Transverse colon (tissue), 4 donors: ENCODE data around the gene EIF1. TPM values are rescaled to one million over a fixed set of nuclear protein-coding genes. Genes with fewer than 3 reads are reported as not detected.
"Not testable (repeated sequence)": the region's sequence is repeated elsewhere in the genome, so short reads cannot be mapped to it uniquely, and the experiment has no call there.

Source experiments
- DNase-seq: peaks from one replicate; pipeline ENCODE4 v3.0.0-alpha.2; 2019
- H3K27ac ChIP-seq, 4 donors: fragments of 200-600 bp; sonication (generic); 2 replicates each; pipeline ENCODE4 v1.5.1; 2016 to 2018; ENCODE audit warnings: inconsistent platforms in 4 of 4
- H3K27me3 ChIP-seq: fragments of 200-600 bp; sonication (generic); 2 replicates; pipeline ENCODE4 v1.5.1; 2017; ENCODE audit warnings: inconsistent platforms
- H3K36me3 ChIP-seq, 4 donors: fragments of 200-600 bp; sonication (generic); 2 replicates each; pipeline ENCODE4 v1.5.1; 2017 to 2019; ENCODE audit warnings: inconsistent platforms in 4 of 4
- H3K4me1 ChIP-seq, 4 donors: fragments of 200-600 bp; sonication (generic); 2 replicates each; pipeline ENCODE4 v1.5.1; 2017 to 2020; ENCODE audit warnings: inconsistent platforms in 4 of 4
- H3K4me3 ChIP-seq, 4 donors: fragments of 200-600 bp; sonication (generic); 1 replicate in 1 of 4; 2 replicates in 3 of 4; pipeline versions ENCODE4 v1.5.1 to v1.6.1; 2017 to 2019; ENCODE audit warnings: inconsistent platforms in 4 of 4
- H3K9me3 ChIP-seq, 2 donors: fragments of 200-600 bp; sonication (generic); 2 replicates each; pipeline ENCODE4 v1.5.1; 2017 to 2019; ENCODE audit warnings: inconsistent platforms in 2 of 2
- CTCF ChIP-seq, 5 experiments: fragments of 200-600 bp in 3 of 5; fragments of 450-650 bp in 2 of 5; sonication (generic) in 3 of 5; IDR thresholded peaks; 1 replicate in 2 of 5; 2 replicates in 3 of 5; pipeline ENCODE4 v1.5.1; 2016 to 2017; ENCODE audit warnings: antibody characterized with exemption in 5 of 5, inconsistent platforms in 3 of 5, mild to moderate bottlenecking in 2 of 5, moderate library complexity in 1 of 5
- EP300 ChIP-seq: sonication (generic); formaldehyde crosslinking; IDR thresholded peaks from one replicate; pipeline ENCODE4 v1.6.1; 2017; ENCODE audit warnings: antibody characterized with exemption, low read depth
- POLR2A ChIP-seq: fragments of 450-650 bp; IDR thresholded peaks from one replicate; pipeline ENCODE4 v1.6.1; 2016; ENCODE audit warnings: antibody characterized with exemption, mild to moderate bottlenecking, moderate library complexity
- POLR2AphosphoS5 ChIP-seq, 3 donors: sonication (generic); formaldehyde crosslinking; IDR thresholded peaks; one replicate each; pipeline ENCODE4 v1.6.1; 2016; ENCODE audit warnings: antibody characterized with exemption in 3 of 3
- WGBS, 2 donors: methylation state at CpG; one replicate each; pipeline ENCODE4 v1.1.5; 2018; ENCODE audit warnings: low coverage in 1 of 2; 5-methylcytosine and 5-hydroxymethylcytosine counted together
- in situ Hi-C, 4 donors: fragments of 200-750 bp; cut with MboI; loops; one replicate each; pipeline versions ENCODE4 v1.15.0 to v1.15.1; 2017; ENCODE audit warnings: low sequenced_read_pairs in 3 of 4, low pct_ligation_motif_present in 1 of 4, low pct_unique_long_range_greater_than_20kb in 1 of 4
- intact Hi-C: fragments of 100-400 bp; cut with DNase I; formaldehyde crosslinking; loops from one replicate; pipeline ENCODE4 v1.15.1; 2023; ENCODE audit warnings: low total_unique reads
- total RNA-seq, 4 donors: library from RNA; depleted of rRNA; stranded (reverse); fragments of >200 nt; gene quantifications; one replicate each; pipeline ENCODE4 v1.1.0, GENCODE V29; 2016

EIF1 gene
- 100 to 1,000 TPM in 3 of 4 donors, 10 to 100 TPM in 1; 93.3 to 520 (median 241) TPM for total RNA-seq

GRCh38 chr17:41688641-41689496 lies at the start of gene EIF1:
Gene EIF1, plus strand, starts transcription at chr17:41688885. Its CDS starts 154 bp downstream, at chr17:41689039.
- H3K36me3 ChIP-seq = peaks cover 0 to 41% (median 24%) of the 10 kb centered on the region in 4 donors
- no peaks in the 10 kb centered on the region for H3K9me3 ChIP-seq
- DNase-seq = peak; percentile 100
- in situ Hi-C loops (no loop called here), intact Hi-C loops (no loop called here)
- H3K4me3 ChIP-seq = peak within 1 kb of the TSS; percentile 58 to 90 (median 76)
- WGBS, 2 donors = 1% methylated on average over 80 of the region's 81 CpGs; no CpG with 5 or more reads in 1 of the 2 donors
- H3K27ac ChIP-seq = peak within 1 kb of the TSS; percentile 97 to 100 (median 98)
- peaks cover 17 to 33% (median 21%) of the 10 kb centered on the region in 4 donors for H3K4me1 ChIP-seq
- no peaks in the 10 kb centered on the region for H3K27me3 ChIP-seq
- TF ChIP-seq POLR2AphosphoS5 (IDR thresholded peaks at IDR 0.05) (peak; percentile 99), EP300 (no peak), POLR2A (peak; percentile 100), CTCF (IDR thresholded peaks at IDR 0.05) (peak in 1 of 5 experiments; percentile 24)

- in situ Hi-C loops = loop anchor here in 1 of 4 donors (25.0 kb wide), 1 partner anchor 727 kb away; no protein-coding TSS in a partner anchor
- no peak for TF ChIP-seq POLR2AphosphoS5 (IDR thresholded peaks at IDR 0.05)
- no peak for TF ChIP-seq POLR2A
- TF ChIP-seq EP300 = no peak
- TF ChIP-seq CTCF (IDR thresholded peaks at IDR 0.05) = no peak
- no peak overlapping the region for H3K27ac ChIP-seq
- H3K27me3 ChIP-seq = no peaks in the 10 kb centered on the region
- 79 to 83% methylated on average over 4 to 6 of the region's 6 CpGs for WGBS, 2 donors
- no peaks in the 10 kb centered on the region for H3K9me3 ChIP-seq
- intact Hi-C loops = loop anchor here (10.0 kb wide), 1 partner anchor 724 kb away; no protein-coding TSS in a partner anchor
- DNase-seq = no peak
- peaks cover 0 to 8% (median 0%) of the 10 kb centered on the region in 4 donors for H3K4me1 ChIP-seq
- no peaks in the 10 kb centered on the region for H3K36me3 ChIP-seq
- no peak overlapping the region for H3K4me3 ChIP-seq
These were observed 49.7 kb upstream of the EIF1 start for GRCh38 chr17:41638941-41639340.

- DNase-seq = no peak
These were observed 48.9 kb upstream of the EIF1 start for GRCh38 chr17:41639492-41640473.

GRCh38 chr17:41640596-41640995 lies 48.1 kb upstream of the EIF1 start:
- H3K36me3 ChIP-seq, H3K9me3 ChIP-seq, H3K27ac ChIP-seq, H3K4me3 ChIP-seq, H3K27me3 ChIP-seq, intact Hi-C loops, H3K4me1 ChIP-seq, DNase-seq: not testable (repeated sequence)
- WGBS, 2 donors = 98% methylated on average over 5 of the region's 5 CpGs; no CpG with 5 or more reads in 1 of the 2 donors
- in situ Hi-C loops = loop anchor here (10.0 to 25.0 kb wide), 3 partner anchors 86 to 736 kb away; no protein-coding TSS in a partner anchor

More at GRCh38 chr17:41639492-41640473, 48.9 kb upstream of the EIF1 start:
- Histone ChIP-seq H3K27me3 (no peaks in the 10 kb centered on the region), H3K4me1 (peaks cover 0 to 8% (median 0%) of the 10 kb centered on the region in 4 donors), H3K9me3 (no peaks in the 10 kb centered on the region), H3K36me3 (no peaks in the 10 kb centered on the region), H3K27ac (no peak overlapping the region), H3K4me3 (no peak overlapping the region)
- no peak for TF ChIP-seq EP300
- TF ChIP-seq POLR2AphosphoS5 (IDR thresholded peaks at IDR 0.05) = no peak
- TF ChIP-seq POLR2A = no peak
- TF ChIP-seq CTCF (IDR thresholded peaks at IDR 0.05) = no peak
- in situ Hi-C loops (loop anchor here (10.0 to 25.0 kb wide), 3 partner anchors 85 to 735 kb away; no protein-coding TSS in a partner anchor), intact Hi-C loops (loop anchor here (10.0 kb wide), 1 partner anchor 725 kb away; no protein-coding TSS in a partner anchor)
- 82 to 94% methylated on average over 4 to 7 of the region's 7 CpGs for WGBS, 2 donors
